Breast epithelium (tissue), 3 donors: ENCODE results near the gene TEPSIN.

ENCODE experiments used
- CTCF ChIP-seq, 3 donors: fragments of 450-650 bp; IDR thresholded peaks; one replicate each; pipeline ENCODE4 v1.5.1; 2016 to 2017; ENCODE audit warnings: antibody characterized with exemption in 3 of 3, mild to moderate bottlenecking in 3 of 3, moderate library complexity in 3 of 3
- POLR2AphosphoS5 ChIP-seq, 3 donors: sonication (generic); formaldehyde crosslinking; IDR thresholded peaks; one replicate each; pipeline ENCODE4 v1.6.1; 2017; ENCODE audit warnings: antibody characterized with exemption in 3 of 3

GRCh38 chr17:81203136-81203535 is 35.7 kb downstream of the TEPSIN start:
- TF ChIP-seq CTCF (IDR thresholded peaks at IDR 0.05): no peak
- TF ChIP-seq POLR2AphosphoS5 (IDR thresholded peaks at IDR 0.05): no peak
